Loucy (cell line): ENCODE measurements around the gene TOX2.

ENCODE experiments used
- EZH2phosphoT487 ChIP-seq: fragments of 200-600 bp; IDR thresholded peaks from 2 replicates; pipeline ENCODE4 v1.6.1; 2018; ENCODE audit warnings: antibody characterized with exemption, mild to moderate bottlenecking, moderate library complexity, borderline replicate concordance
- TF ChIP-seq, protein P1 (sequence below): fragments of 200-600 bp; sonication (generic); conservative IDR thresholded peaks from 2 replicates; pipeline ENCODE4 v1.5.1; 2014; ENCODE audit warnings: mild to moderate bottlenecking, antibody characterized with exemption, low read length

DNA sequence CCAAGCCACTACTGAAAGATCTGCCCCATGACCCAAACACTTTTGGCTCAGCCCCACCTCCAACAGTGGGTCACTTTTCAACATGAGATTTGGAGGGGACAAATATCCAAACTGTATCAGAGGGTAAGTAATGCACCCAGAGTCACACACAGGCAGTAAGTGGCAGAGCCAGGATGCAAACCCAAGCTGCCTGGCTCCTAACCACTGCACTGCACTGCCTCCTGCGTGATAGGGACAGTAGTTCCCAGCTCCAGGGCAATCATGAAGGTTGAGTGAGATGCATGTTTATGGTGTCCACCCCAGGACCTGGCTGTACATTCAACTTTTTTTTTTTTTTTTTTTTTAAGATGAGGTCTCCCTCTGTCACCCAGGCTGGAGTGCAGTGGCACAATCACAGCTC, 88.2 kb downstream of the TOX2 start:
- TF ChIP-seq, protein P1, sequence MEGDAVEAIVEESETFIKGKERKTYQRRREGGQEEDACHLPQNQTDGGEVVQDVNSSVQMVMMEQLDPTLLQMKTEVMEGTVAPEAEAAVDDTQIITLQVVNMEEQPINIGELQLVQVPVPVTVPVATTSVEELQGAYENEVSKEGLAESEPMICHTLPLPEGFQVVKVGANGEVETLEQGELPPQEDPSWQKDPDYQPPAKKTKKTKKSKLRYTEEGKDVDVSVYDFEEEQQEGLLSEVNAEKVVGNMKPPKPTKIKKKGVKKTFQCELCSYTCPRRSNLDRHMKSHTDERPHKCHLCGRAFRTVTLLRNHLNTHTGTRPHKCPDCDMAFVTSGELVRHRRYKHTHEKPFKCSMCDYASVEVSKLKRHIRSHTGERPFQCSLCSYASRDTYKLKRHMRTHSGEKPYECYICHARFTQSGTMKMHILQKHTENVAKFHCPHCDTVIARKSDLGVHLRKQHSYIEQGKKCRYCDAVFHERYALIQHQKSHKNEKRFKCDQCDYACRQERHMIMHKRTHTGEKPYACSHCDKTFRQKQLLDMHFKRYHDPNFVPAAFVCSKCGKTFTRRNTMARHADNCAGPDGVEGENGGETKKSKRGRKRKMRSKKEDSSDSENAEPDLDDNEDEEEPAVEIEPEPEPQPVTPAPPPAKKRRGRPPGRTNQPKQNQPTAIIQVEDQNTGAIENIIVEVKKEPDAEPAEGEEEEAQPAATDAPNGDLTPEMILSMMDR, result no peak
- TF ChIP-seq EZH2phosphoT487, result no peak
